Activated T-cell treated with anti-CD3 and anti-CD28 coated beads, Interleukin-2, amount 50 U/mL, for 72 hours (primary cell): ENCODE data around the gene IL18BP. TPM values are rescaled to one million over a fixed set of nuclear protein-coding genes. Genes with fewer than 3 reads are reported as not detected.

Experiments
- ATAC-seq, 2 donors: fragments of 150-1000 bp; cut with Tn5 transposase; replicated peaks in 1 of 2; 2 replicates each; pipeline ENCODE4 v1.10.0; 2021; ENCODE audit warnings: moderate library complexity in 2 of 2, mild to moderate bottlenecking in 1 of 2
- DNase-seq, 2 donors: peaks; one replicate each; pipeline ENCODE4 v3.0.0; 2021 to 2022; ENCODE audit warnings: mixed read lengths in 1 of 2
- H3K27ac Mint-ChIP-seq: one replicate; pipeline ENCODE4 v1.8.0; 2022; ENCODE audit warnings: mild to moderate bottlenecking, moderate library complexity, mixed read lengths
- H3K27me3 Mint-ChIP-seq: one replicate; pipeline ENCODE4 v1.8.0; 2022; ENCODE audit warnings: low read depth, mixed read lengths
- H3K36me3 Mint-ChIP-seq, 2 donors: one replicate each; pipeline ENCODE4 v1.8.0; 2022; ENCODE audit warnings: mixed read lengths in 2 of 2, mild to moderate bottlenecking in 1 of 2; ENCODE audit not compliant: insufficient read depth in 2 of 2
- H3K4me1 Mint-ChIP-seq: one replicate; pipeline ENCODE4 v1.8.0; 2022; ENCODE audit warnings: low read depth, mixed read lengths
- H3K4me3 Mint-ChIP-seq, 2 donors: one replicate each; pipeline ENCODE4 v1.8.0; 2022; ENCODE audit warnings: mild to moderate bottlenecking in 2 of 2, mixed read lengths in 2 of 2, moderate library complexity in 2 of 2
- H3K9me3 Mint-ChIP-seq, 2 donors: one replicate each; pipeline ENCODE4 v1.8.0; 2022; ENCODE audit warnings: mixed read lengths in 2 of 2
- total RNA-seq, 2 donors: library from RNA; stranded (reverse); gene quantifications; one replicate each; pipeline ENCODE4 v1.2.3, GENCODE V29; 2022

IL18BP gene
- total RNA-seq, 2 donors from 2014 or later = 16.7 to 19.0 TPM

GRCh38 chr11:71986131-71986530 lies 12.6 kb upstream of the IL18BP start:
- H3K27me3 Mint-ChIP-seq = no peaks in the 10 kb centered on the region
- no peaks in the 10 kb centered on the region for H3K9me3 Mint-ChIP-seq
- H3K36me3 Mint-ChIP-seq = peaks cover 1 to 2% of the 10 kb centered on the region in 2 donors
- H3K27ac Mint-ChIP-seq = peak overlapping the region; percentile 75
- no peak for DNase-seq
- H3K4me3 Mint-ChIP-seq = no peak overlapping the region
- peak; percentile 41 to 57 for ATAC-seq
- peaks cover 7% of the 10 kb centered on the region for H3K4me1 Mint-ChIP-seq

DNA sequence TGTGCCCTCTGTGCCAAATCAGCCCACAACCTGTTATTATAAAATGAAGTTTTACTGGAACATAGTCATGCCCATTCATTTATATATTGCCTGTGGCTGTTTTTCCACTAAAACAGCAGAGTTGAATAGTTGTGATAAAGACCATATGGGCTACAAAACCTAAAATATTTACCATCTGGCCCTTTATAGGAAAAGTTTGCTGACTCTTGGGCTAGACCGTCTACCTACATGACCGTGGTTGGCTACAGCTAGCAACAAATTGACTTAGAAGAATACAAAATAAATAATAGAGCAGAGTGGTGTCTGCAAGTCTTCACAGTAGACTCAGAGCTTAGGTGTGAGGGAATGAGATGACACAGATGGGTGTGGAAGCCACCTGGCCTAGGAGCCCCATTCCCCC lies 11.2 kb upstream of the IL18BP start:
- H3K4me1 Mint-ChIP-seq = peaks cover 13% of the 10 kb centered on the region
- H3K27me3 Mint-ChIP-seq = no peaks in the 10 kb centered on the region
- DNase-seq (no peak), ATAC-seq (no peak)
- no peak overlapping the region for H3K4me3 Mint-ChIP-seq
- peaks cover 2% of the 10 kb centered on the region in 2 donors for H3K36me3 Mint-ChIP-seq
- H3K9me3 Mint-ChIP-seq = no peaks in the 10 kb centered on the region
- no peak overlapping the region for H3K27ac Mint-ChIP-seq

GRCh38 chr11:71988050-71988449 lies 10.7 kb upstream of the IL18BP start:
- Mint-ChIP-seq H3K27me3 (no peaks in the 10 kb centered on the region), H3K27ac (peak overlapping the region; percentile 11), H3K36me3 (peaks cover 2% of the 10 kb centered on the region in 2 donors), H3K4me1 (peaks cover 13% of the 10 kb centered on the region), H3K9me3 (no peaks in the 10 kb centered on the region), H3K4me3 (no peak overlapping the region)
- DNase-seq = no peak
- no peak for ATAC-seq

GRCh38 chr11:71990701-71991100 lies 8.0 kb upstream of the IL18BP start:
- DNase-seq (no peak), ATAC-seq (no peak)
- Mint-ChIP-seq H3K36me3 (peaks cover 2% of the 10 kb centered on the region in 2 donors), H3K9me3 (no peaks in the 10 kb centered on the region), H3K27me3 (no peaks in the 10 kb centered on the region), H3K4me1 (peaks cover 13% of the 10 kb centered on the region), H3K27ac (no peak overlapping the region), H3K4me3 (no peak overlapping the region)

- H3K27me3 Mint-ChIP-seq = no peaks in the 10 kb centered on the region
- no peaks in the 10 kb centered on the region for H3K9me3 Mint-ChIP-seq
- ATAC-seq (no peak), DNase-seq (no peak)
- peaks cover 2% of the 10 kb centered on the region in 2 donors for H3K36me3 Mint-ChIP-seq
- no peak overlapping the region for H3K27ac Mint-ChIP-seq
- peaks cover 7% of the 10 kb centered on the region for H3K4me1 Mint-ChIP-seq
- no peak overlapping the region for H3K4me3 Mint-ChIP-seq
Observed at GRCh38 chr11:71991494-71991893, 7.2 kb upstream of the IL18BP start.

- peaks cover 0 to 2% of the 10 kb centered on the region in 2 donors for H3K36me3 Mint-ChIP-seq
- peaks cover 7% of the 10 kb centered on the region for H3K4me1 Mint-ChIP-seq
- DNase-seq (no peak), ATAC-seq (no peak)
- H3K4me3 Mint-ChIP-seq = no peak overlapping the region
- no peaks in the 10 kb centered on the region for H3K27me3 Mint-ChIP-seq
- no peaks in the 10 kb centered on the region for H3K9me3 Mint-ChIP-seq
- no peak overlapping the region for H3K27ac Mint-ChIP-seq
Observed at GRCh38 chr11:71992136-71992730, 6.5 kb upstream of the IL18BP start.

- peaks cover 28% of the 10 kb centered on the region for H3K4me1 Mint-ChIP-seq
Observed at GRCh38 chr11:71994786-71995185, 3.9 kb upstream of the IL18BP start.

DNA sequence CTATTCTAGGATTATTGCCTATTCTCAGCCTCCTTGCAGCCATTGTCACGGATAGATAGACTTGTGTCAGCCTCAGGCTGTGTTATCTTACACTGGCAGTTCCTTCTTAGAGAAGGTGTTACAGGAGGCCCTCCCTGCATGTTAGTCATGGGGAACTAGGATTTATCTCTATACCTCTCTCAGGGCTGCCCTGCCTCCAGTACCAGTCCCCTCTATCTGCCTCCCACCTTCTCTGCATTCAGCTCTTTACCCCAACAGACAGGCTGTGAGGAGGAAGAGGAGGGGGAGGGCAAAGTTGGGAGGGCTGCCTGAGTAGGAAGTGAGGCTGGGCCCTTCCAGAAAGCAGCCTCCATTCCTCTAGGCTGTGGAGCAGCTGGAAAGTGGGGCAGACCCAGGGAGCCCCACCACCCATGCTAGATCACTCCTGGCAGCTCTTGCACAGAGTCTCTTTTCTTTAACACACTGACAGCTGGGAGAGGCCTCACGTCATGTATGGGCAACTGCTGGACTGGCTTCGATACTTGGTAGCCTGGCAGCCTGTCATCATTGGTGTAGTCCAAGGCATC lies 2.9 kb upstream of the IL18BP start:
- Mint-ChIP-seq H3K9me3 (no peaks in the 10 kb centered on the region), H3K36me3 (peaks cover 0 to 2% of the 10 kb centered on the region in 2 donors), H3K27me3 (no peaks in the 10 kb centered on the region), H3K4me1 (peaks cover 29% of the 10 kb centered on the region), H3K4me3 (no peak overlapping the region), H3K27ac (no peak overlapping the region)
- ATAC-seq (no peak), DNase-seq (no peak)

More at GRCh38 chr11:71994786-71995185, 3.9 kb upstream of the IL18BP start:
- Mint-ChIP-seq H3K9me3 (no peaks in the 10 kb centered on the region), H3K4me3 (no peak overlapping the region), H3K36me3 (peaks cover 0 to 2% of the 10 kb centered on the region in 2 donors), H3K27ac (no peak overlapping the region), H3K27me3 (no peaks in the 10 kb centered on the region)
- DNase-seq (no peak), ATAC-seq (peak in 1 of 2 donors; percentile 3)

DNA sequence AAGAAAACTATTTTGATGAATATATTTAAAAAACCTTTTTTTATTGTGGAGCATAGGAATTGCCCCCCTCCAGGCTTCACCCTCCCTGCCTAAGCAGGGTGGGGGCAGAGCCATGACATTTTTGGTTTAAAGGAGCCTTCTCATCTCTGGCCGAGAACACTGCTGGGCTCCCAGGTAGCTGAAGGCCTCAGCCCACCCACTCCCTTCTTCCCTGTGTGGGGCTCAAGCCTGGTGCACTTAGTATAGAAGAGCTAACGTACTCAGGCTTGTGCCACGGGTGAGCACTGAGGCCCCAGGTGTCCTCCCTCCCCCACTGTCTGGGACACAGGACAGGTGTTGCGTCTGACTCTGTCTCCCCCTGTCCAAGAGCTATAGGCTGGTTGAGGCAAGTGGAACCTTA lies 2.2 kb upstream of the IL18BP start:
- DNase-seq (no peak), ATAC-seq (no peak)
- H3K4me1 Mint-ChIP-seq = peaks cover 24% of the 10 kb centered on the region
- H3K27ac Mint-ChIP-seq = no peak overlapping the region
- no peak overlapping the region for H3K4me3 Mint-ChIP-seq
- H3K27me3 Mint-ChIP-seq = no peaks in the 10 kb centered on the region
- H3K9me3 Mint-ChIP-seq = no peaks in the 10 kb centered on the region
- peaks cover 0 to under 1% of the 10 kb centered on the region in 2 donors for H3K36me3 Mint-ChIP-seq

- Mint-ChIP-seq H3K4me1 (peaks cover 22% of the 10 kb centered on the region), H3K4me3 (no peak overlapping the region), H3K9me3 (no peaks in the 10 kb centered on the region), H3K27me3 (no peaks in the 10 kb centered on the region), H3K27ac (no peak overlapping the region), H3K36me3 (peaks cover 0 to 3% of the 10 kb centered on the region in 2 donors)
- DNase-seq = no peak
- ATAC-seq = no peak
Observed at GRCh38 chr11:71996946-71997345, 1.8 kb upstream of the IL18BP start.

DNA sequence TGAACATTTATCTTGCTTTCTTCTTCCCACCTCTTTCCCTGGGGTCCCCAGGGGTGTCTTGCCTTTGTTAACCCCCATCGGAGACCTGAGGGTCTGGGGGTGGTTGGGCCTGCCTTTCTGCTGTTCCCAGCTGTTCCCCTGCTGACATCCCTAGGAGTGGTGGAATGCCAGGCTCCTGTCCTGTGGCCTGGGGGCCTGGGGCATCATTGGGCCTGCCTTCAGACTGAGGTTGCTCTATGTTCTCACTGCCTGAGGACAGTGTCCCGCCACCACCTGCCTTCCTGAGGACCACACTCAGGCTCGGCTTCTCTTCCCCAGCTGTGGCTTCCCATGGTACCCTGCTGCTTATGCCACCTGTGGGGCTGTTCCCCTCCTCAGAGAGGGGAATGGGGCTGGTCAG lies 1.1 kb upstream of the IL18BP start:
- Mint-ChIP-seq H3K4me3 (no peak overlapping the region), H3K27me3 (no peaks in the 10 kb centered on the region), H3K4me1 (peaks cover 22% of the 10 kb centered on the region), H3K36me3 (peaks cover 0 to 5% of the 10 kb centered on the region in 2 donors), H3K9me3 (no peaks in the 10 kb centered on the region), H3K27ac (no peak overlapping the region)
- ATAC-seq (no peak), DNase-seq (no peak)

- no peak overlapping the region for H3K4me3 Mint-ChIP-seq
- ATAC-seq (no peak), DNase-seq (no peak)
- peaks cover 22% of the 10 kb centered on the region for H3K4me1 Mint-ChIP-seq
- peak overlapping the region; percentile 97 for H3K27ac Mint-ChIP-seq
- H3K36me3 Mint-ChIP-seq = peaks cover 0 to 5% of the 10 kb centered on the region in 2 donors
- H3K9me3 Mint-ChIP-seq = no peaks in the 10 kb centered on the region
- H3K27me3 Mint-ChIP-seq = no peaks in the 10 kb centered on the region
Observed at GRCh38 chr11:71998061-71998460, 648 bp upstream of the IL18BP start.

DNA sequence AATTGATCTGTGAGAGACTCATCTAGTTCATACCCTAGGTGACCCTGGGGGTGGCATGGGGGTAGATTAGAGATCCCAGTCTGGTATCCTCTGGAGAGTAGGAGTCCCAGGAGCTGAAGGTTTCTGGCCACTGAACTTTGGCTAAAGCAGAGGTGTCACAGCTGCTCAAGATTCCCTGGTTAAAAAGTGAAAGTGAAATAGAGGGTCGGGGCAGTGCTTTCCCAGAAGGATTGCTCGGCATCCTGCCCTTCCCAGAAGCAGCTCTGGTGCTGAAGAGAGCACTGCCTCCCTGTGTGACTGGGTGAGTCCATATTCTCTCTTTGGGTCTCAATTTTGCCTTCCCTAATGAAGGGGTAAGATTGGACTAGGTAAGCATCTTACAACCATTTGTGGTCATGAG lies 653 bp downstream of the IL18BP start:
- no peaks in the 10 kb centered on the region for H3K9me3 Mint-ChIP-seq
- peak in 1 of 2 donors; percentile 1 for ATAC-seq

GRCh38 chr11:71999798-72000197 lies 1.1 kb downstream of the IL18BP start:
- DNase-seq = no peak
- H3K4me1 Mint-ChIP-seq = peaks cover 22% of the 10 kb centered on the region
- no peaks in the 10 kb centered on the region for H3K9me3 Mint-ChIP-seq
- H3K27ac Mint-ChIP-seq = peak overlapping the region; percentile 97
- no peaks in the 10 kb centered on the region for H3K27me3 Mint-ChIP-seq
- no peak for ATAC-seq
- H3K4me3 Mint-ChIP-seq = no peak overlapping the region
- H3K36me3 Mint-ChIP-seq = peaks cover 2 to 8% of the 10 kb centered on the region in 2 donors

More for the DNA sequence above, 653 bp downstream of the IL18BP start:
- no peak for DNase-seq
- Mint-ChIP-seq H3K27ac (peak overlapping the region; percentile 97), H3K4me3 (peak overlapping the region; percentile 32 to 79), H3K27me3 (no peaks in the 10 kb centered on the region), H3K36me3 (peaks cover 2 to 5% of the 10 kb centered on the region in 2 donors), H3K4me1 (peaks cover 22% of the 10 kb centered on the region)
